Measurements from ENCODE around the gene SLC35E2B.

GRCh38 chr1:1616838-1617237, 75.8 kb downstream of the SLC35E2B start:
- TF ChIP-seq MXI1 (conservative IDR thresholded peaks at IDR 0.05; ENCODE audit: poor library complexity, severe bottlenecking): no peak
- no peak for TF ChIP-seq EP300 (conservative IDR thresholded peaks at IDR 0.05; ENCODE audit: poor library complexity, severe bottlenecking)
- no peak for TF ChIP-seq CTCF (IDR thresholded peaks at IDR 0.05; ENCODE audit: poor library complexity, severe bottlenecking)
- no peak for TF ChIP-seq TAF1 (IDR thresholded peaks at IDR 0.05; ENCODE audit: low read depth)
- TF ChIP-seq REST (IDR thresholded peaks at IDR 0.05; ENCODE audit: borderline replicate concordance): no peak
- no peak for TF ChIP-seq EZH2 (IDR thresholded peaks at IDR 0.05; ENCODE audit: borderline replicate concordance, insufficient read depth, low read length, poor library complexity, severe bottlenecking)
- TF ChIP-seq RAD21 (conservative IDR thresholded peaks at IDR 0.05): no peak
- no peak for TF ChIP-seq POLR2AphosphoS5 (IDR thresholded peaks at IDR 0.05)
- TF ChIP-seq SMC3 (conservative IDR thresholded peaks at IDR 0.05; ENCODE audit: poor library complexity): no peak
